NCI-H187 (cell line): ENCODE results near the gene DIDO1.
"Not testable (repeated sequence)": the region's sequence is repeated elsewhere in the genome, so short reads cannot be mapped to it uniquely, and the experiment has no call there.

ENCODE experiments used
- DNase-seq, 2 experiments: peaks; one replicate each; lab custom pipeline; 2025; lab: John Stamatoyannopoulos, UW

The DIDO1 gene

DNA sequence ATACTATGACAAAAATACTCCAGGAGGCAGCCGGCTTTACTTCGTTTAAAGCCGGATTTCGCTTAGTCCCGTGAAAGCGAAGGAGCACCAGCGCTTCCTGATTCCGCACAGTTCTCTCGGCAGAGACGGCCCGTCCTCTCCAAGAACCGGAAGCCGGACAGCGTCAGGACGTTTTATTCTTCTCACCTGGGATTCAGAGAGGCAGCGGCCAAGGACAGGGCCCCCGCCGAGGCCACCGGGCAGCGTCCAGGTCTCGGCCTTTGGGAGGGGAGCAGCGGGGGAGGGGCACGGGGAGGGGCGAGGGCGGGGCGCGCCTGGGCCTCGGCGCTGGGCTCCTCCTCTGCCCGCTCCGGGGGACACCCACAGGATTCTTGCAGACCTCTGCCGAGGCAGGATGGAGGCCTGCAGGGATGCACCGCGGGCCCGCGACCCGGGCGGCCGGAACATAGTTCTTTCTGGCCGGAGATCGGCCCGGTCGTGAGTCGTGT, 2.8 kb upstream of the DIDO1 start:
- no peak for DNase-seq

DNA sequence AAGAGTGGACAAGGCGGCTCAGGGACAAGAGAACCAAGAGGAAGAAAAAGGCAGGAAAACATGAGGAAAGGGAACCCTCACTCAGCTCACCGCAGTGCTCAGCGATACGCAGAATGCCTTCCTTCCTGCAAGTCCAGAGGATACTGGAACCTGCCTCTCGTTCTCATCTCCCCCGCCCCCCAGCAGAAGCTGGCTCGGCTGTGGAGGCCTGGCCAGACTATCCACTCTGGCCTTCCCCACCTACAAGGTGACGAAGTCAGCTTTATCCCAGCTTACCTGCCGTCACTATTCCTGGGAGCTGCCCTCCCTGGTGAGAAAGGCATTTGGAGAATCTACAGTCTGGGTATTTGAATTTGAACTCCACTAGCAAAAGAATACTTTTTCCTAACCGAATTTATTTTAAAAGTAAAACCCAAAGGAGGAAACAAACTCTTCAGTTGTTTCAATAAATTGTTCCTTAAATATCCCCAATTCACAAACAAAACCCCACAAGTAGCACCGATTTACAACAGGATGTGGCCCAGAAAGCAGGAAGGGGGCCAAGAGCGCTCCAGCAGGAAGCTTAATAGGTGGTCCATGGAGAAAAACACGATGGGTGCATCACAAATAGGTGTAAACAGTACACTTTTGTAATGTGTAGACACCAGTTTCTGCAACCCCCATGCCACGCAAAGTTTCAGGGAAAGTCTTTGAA, 2.1 kb upstream of the DIDO1 start:
- DNase-seq, result no peak

DNA sequence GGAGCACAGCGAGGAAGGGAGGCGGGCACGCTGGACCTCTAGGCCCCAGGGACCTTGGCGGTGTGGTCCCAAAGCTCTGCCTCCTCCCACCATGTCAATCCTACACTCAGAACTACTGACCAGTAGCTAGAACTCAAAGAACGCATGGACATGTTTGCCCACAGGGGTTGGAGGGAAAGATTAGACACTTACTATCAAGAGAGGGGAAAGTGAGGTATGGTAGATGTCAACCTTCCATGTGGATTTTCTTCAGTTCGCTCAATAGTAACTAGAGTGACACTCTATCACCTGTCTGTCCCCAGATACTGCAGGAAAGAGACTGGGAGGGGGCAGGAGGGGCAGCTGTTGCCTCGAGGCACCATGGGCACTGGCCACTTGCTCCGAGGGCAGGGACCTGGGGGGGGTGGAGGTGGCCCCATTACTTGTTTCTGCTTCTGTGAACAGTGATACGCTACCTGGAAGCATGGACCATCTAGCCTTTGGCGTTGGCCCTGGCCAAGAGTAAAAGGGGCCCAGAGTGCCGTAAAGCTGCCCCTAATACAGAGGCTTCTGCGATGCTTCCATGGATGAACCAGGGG, 912 bp upstream of the DIDO1 start:
- no peak for DNase-seq

DNA sequence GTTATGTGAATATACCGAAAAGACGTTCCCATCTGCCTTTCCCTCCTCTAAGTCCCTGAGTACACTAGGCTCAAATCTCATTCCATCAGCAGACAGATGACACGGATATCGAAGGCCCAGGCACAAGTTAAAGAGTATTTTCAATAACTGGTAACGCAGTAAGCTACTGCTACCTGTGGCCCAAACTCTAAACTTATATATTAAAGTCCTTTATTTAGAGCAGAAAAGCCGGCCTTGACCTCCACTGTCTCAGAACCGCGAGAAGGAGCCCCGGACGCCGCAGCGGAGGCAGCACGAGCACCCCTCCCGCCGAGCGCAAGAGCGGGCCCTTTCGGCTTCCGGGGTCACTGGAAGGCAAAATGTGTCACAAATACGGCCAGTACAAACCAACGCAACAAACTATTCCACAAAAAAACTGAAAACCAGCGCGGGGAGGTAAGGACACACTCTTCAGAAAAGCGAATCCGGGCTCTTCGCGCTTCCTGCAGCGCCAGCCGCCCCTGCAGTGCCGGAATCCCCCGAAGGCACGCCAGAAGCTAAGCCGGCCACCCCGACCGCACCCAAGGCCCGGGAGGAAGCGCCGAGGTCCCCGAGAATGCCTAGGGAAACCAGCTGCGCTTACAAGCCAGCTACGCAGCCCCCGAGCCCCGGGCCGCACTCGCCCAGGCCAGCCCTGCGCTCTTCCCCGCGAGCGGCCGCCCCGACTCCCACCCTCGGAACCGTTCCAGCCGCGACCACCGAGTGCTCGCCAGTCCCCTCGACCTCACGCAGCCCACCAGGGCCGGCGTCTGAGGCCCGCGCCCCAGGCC, 681 bp downstream of the DIDO1 start:
- DNase-seq, result no peak

DNA sequence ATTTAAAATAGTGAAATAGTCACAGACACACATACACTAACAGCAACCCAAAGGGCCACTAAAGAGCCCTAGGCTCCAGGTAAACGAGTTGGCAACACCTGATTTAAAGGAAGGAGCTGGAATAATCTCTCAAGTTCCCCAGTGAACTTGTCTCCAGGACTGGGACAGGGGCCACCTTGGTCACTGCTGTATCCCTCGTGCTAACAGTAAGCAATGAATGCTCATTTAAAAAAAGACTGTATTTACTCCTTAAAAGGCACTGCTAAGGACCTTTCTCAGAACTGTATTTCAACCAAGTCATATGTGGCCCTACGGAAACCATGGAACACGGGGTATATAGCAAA, 1.3 kb downstream of the DIDO1 start:
- no peak for DNase-seq

DNA sequence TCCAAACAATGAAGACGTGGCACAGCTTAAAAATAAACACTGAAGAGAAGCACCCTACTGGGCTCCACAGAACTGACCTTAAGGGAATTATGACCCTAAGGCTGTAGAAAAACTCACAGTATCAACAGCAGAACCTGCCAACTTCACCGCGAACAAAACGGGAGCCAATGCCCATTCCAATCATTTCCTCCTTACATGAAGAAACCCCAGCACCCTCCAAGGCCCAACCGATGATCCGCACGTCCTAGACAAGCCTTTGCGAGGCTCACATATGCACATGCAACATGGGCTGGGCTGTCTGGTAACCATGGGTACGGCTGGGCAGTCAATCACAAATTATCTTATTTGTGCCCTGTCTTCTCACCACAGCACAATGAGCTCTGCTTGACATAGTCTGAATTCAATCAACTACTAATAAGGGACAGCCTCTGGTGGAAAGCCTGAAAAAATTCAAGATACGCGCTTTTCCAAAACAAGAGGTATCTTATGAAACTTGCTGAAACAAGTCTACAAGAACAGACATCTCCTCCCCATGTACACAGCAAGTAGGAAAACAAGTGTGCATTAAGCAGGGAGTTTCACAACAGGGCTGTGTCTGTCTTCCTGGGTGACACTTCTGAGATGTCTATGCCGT, 1.7 kb downstream of the DIDO1 start:
- no peak for DNase-seq

DNA sequence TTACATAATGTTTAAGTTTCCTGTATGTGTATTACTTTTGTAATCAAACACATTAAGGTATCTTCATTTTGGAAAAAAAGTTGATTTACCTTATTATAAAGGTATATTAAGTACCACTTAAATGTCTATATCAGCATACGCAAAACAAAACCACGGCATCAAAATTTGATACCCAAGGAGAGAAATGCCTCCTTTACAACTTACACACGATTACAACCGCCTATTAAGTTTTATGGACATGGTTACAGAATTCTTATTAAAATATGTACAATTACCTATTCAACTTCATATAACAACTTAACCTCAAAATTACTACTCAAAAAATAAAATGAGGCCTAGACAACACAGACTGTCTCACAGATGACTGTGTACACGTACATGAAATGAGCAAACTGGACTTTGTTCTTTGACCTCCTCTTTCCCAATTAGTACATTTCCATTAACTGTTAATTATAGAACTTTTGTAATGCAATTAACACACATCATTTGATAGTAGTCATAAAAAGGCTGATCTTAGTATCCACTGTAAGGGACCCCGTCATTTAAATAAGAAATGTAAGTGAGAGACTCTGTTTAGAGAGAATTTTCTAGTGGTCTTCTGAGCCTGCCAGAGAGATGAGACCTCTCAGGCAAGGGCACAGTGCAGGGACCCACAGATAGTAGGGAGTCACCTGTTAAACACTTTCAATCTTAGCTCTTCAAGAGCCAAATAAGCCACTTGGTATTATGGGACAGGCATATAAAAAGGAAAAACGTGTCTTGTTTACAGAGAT, 2.5 kb downstream of the DIDO1 start:
- no peak for DNase-seq

DNA sequence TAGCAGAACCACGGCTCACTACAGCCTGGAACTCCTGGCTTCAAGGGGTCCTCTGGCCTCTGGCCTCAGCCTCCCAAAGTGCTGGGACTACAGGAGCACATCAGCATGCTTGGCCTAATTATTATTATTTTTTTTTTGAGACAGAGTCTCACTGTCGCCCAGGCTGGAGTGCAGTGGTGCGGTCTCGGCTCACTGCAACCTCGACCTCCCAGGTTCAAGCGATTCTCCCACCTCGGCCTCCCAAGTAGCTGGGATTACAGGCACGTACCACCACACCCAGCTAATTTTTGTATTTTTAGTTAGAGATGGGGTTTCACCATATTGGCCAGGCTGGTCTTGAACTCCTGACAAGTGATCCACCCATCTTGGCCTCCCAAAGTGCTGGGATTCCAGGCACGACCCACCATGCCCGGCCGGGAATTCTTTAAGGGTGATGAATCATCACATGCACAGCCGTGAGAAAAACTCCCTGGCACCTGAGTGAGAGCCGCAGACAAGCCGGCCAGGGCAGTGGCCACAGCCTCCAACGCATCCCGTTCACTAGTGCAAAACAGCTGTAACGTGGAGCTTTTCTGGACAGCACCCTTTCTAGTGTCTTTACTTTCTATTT, 3.1 kb downstream of the DIDO1 start:
- DNase-seq, result not testable (repeated sequence)

DNA sequence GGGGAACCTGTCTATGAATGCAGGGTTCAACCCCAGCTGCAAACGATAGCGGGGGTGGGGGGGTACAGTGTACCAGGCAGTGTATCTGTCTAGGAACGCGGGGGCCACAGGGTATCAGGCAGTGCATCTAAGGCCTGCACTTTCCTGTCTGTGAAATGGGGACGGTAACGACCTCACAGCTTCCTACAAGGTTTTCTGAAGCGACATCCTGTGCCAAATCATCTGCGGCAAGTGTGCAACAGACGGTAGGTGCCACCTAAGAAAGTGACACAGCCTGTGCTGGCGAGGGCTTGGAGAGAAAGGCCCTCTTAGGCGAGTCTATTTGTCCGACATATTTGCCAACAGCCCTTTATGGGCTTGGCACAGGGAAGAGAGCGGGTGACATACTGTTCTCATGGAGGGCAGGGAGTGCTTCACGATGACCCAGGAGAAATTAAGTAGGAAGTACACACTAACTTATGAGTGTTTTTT, 3.8 kb downstream of the DIDO1 start:
- no peak for DNase-seq

DNA sequence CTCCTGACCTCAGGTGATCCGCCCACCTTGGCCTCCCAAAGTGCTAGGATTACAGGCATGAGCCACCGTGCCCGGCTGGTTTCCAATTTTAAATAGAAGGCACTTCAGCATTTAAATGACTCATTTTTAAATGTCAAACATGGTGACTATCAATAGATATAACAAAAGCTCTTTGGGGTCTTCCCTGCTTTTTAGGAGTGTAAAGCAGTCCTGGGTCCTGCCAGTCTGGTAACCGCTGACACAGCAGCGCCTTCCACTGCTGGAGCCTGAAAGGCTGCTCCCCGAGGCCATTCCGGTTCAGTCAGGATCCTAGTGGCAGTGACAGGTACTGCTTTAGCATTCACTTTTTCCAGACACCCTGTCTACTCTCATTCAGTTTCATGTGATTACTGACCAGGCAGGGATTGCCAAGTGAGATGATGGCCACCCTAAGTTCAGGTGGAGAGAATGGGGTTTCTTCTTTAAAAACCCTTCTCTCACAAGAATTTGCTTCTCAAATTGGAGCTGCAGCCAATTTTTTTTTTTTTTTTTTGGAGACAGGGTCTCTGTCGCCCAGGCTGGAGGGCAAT, 5.1 kb downstream of the DIDO1 start:
- DNase-seq, result peak; percentile 16 to 47

DNA sequence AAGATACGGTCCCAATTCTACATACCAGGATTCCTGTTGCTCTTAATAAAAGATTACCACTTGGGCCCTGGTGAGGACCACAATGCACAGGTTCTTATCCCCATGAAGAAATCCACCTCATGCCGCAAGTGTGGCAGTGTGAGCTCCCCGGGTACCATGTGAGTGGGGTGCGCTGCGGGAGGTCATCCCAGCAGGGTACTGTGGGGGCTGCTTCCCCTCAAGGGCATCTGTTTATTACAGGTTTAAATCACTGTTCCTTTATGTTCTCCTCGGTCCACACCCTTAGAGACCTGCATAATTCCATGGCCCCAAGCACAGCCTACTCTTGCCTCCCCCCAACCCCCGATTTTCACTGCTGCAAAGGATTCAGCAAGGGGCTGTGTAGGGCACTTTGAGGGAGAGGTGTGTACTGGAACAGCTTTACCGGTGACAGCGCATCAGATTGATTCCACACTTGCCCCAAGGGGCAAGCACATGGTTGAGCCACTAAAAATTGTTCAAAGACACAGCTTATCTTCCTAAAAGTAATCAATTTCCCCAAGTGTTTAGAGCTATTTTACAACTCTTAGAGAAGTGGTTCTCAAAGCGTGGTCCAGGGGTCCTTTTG, 6.2 kb downstream of the DIDO1 start:
- no peak for DNase-seq

DNA sequence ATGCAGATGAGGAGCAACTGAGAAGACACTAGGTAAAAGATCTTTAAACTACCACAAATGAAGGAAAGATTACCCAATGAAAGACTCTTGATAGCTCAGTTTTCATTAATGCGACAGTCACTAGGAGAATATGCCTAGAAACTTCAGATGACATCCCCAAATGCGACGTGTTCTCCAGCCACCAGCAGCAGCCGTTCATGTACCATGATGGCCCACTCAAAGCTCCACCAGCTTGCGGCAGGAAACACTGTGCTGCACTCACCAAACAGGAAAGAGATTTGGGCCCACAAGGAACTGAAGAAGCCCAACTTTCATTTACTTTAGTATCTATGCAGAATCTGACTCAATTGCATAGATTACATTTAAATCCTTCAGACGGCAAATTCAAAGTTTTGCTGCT, 7.5 kb downstream of the DIDO1 start:
- DNase-seq, result no peak

DNA sequence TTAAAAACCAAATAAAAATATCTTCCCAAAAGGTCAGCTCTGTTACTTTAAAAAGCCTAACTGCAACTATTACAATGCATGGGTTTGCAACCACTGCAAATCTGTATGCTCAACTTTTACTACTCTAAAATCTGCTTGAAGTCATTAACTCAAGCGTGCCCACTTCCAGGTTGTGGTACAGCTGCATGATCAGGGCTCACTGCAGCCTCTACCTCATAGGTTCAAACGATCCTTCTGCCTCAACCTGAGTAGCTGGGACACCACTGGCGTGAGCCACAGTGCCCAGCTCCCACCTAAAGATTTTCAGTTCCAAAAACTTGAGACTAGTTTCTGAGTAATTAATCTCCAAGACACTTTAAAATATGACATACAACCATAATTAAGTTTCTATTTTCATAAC, 8.2 kb downstream of the DIDO1 start:
- DNase-seq, result no peak

DNA sequence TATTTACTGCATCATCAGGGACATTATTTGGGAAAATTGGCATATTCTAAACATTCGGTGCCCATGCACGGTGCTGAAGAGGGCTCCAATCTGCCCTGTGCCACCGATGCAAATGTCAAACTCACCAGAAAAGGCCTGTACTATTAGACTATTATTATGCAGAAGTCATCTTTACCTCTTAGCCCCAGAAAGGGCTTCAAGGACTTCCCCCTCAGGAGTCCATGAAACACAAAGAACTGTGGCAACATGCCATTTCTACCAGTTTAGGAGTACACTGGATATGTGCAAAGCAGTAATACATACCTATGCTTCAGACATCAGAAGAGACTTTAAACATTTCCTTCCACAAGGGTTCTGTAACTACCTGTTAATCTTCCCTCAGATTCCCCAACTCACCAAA, 8.6 kb downstream of the DIDO1 start:
- no peak for DNase-seq

DNA sequence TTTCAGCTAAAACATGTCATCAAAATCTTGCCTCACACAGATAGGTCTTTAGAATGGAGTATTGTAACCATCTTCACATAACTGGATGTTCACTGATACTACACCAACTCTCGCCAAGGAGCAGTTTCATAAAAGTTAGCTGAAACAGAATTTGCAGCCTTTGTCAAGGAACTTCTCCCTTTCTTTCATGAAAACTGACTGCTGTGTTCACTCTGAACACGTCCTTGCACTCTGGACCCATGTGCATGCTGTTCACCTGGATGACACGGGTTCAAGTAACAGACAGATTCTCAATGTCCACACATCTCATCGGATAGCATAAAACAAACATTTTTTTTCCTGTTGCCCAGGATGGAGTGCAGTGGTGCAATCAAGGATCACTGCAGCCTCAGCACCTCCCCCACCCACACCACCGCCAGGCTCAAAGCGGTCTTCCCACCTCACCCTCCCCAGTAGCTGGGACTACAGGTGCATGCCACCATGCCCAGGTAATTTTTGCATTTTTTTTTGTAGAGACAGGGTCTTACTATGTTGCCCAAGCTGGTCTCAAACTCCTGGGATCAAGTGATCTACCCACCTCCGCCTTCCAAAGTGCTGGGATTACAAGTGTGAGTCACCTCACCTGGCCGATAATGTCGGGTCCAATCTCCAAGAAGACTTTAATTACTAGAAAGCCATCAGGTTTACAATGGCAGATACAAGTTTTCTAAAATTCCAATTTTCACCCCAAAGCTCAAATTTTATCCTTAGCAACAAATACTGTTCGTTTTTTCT, 9.4 kb downstream of the DIDO1 start:
- no peak for DNase-seq

DNA sequence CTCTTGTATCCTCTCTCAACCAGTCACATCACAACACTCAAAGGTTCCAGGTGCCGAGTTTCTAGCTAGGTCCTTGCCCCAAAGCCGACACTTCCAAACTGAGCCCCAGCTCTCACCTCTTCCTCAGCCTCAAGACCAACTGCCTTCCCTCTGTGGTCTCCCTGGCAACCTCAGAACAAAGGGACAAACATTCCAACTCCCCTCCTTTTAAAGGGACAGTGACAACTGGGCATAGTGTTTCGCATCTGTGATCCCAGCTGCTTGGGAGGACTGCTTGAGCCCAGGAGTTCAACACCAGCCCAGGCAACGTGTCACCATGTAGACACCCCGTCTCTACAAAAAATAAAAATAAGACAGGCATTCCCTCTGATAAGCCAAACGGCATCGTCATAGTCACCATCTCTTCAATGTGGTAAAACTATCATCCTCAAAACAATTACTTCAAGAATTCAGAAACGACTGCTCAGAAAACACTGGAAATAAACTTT, 11.3 kb downstream of the DIDO1 start:
- peak in 1 of 2 experiments; percentile 20 for DNase-seq

DNA sequence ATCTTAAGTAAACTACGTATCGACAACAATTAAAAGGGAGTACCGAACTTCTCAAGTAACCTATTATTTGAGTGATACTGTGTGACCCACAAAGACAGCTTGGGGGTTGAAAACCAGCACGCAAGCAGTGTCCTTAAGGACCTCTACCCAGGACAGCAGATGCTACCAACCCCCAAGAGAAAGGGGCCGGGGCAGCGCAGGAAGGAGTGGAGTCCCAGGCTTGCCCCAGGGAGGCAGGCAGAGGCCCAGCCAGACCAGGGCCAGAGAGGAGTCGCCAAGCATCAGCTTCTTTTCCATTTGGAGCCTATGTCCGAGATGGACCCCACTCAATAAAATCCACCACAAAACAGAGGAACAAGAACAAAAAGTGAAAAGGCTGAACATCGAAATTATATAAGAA, 11.9 kb downstream of the DIDO1 start:
- no peak for DNase-seq

DNA sequence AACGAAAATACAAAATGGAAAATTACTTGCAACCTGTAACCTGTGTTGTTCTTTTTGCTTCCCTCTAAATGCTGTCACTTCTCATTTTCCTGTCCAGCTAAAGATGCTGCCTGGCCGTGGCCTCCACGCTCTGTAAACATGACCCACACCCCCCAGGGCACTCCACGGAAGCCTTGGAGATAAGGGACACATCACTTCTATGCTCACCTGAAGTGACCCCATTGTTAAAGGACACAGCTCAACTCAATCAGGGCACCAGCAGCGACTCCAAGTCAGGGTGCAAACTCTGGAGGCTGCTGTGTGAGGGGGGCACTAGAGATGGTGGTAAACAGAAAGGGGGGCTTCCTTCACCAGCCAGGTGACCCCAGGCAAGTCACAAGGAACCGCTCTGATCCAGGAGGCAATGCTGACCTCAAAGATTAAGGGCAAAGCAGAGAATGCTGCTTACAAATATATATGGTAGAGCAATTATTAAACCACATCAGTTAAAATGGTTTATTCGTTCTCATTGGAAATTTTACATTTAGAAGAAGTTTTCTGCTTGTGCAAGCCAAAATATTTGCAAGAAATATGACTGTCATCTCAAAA, 13.2 kb downstream of the DIDO1 start:
- no peak for DNase-seq

DNA sequence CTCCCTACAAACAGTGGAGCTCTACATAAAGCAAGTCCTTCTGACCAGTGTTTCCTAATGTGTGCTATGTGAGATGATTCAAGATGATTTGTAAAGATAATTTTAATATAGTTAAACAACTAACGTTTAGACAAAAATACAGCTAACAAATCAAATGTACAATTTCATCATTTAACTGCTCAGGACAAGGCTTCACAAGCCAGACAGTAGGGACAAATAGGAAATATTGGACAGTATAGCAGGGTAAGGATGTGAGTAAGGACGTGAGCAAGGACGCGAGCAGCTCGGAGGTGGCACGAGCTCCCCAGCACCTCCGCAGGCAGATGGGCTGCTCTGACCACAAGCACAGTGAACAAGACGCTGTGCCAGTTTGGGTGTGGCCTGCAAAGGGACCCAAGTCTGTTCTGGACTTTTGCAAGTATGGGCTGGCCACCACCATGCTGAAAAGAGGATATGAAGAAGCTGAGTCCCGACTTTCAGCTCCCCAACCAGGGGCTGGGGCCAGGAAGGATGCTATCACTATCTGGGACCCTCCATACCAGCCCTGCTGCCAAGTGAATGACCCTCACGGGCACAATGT, 14.5 kb downstream of the DIDO1 start:
- no peak for DNase-seq
